NCI-H1417 treated with DMSO at 0.1 percent for 48 hours (cell line): ENCODE measurements around the gene ATF6B.

ENCODE experiments used
- DNase-seq: peaks from one replicate; lab custom pipeline; 2025; lab: John Stamatoyannopoulos, UW

The ATF6B gene

GRCh38 chr6:32131439-32131948 is 3.4 kb upstream of the ATF6B start:
- no peak for DNase-seq

DNA sequence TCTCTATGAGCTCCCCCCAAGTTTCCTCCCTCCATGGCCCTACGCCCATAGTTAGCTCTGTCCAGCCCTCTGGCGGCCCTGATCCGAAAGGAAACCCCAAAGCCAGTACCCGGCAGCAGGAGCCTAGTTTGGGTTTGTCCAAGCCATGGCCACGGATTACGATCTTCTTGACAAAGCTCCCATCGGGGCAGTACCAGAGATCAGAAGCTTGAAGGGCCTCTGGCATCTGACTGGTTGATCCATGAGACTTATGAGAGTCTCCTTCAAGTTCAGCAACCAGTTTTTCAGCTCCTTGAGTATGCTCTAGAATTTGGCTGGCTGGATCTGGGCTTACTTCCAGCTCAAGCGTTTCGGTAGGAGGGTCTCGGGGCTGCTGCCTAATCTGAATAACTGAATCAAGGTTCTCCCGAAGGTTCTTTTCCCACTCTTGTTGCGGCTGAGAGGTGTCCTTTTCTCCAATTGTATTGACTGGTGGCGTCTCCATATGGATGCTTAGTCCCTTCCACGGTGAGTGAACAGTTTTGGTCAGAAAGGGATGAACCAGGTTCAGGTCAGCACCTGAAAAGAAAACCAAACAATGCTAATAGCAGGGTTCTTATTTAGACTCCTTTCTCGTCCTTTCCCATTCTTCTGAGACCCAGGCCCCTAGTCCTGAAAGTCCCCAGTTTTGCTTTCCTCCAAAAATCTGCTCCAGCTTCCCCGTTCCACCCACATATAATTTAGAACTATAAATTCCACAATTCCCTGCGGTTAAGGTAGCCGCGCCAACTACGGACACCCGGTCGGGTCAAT is 1.4 kb upstream of the ATF6B start:
- no peak for DNase-seq

DNA sequence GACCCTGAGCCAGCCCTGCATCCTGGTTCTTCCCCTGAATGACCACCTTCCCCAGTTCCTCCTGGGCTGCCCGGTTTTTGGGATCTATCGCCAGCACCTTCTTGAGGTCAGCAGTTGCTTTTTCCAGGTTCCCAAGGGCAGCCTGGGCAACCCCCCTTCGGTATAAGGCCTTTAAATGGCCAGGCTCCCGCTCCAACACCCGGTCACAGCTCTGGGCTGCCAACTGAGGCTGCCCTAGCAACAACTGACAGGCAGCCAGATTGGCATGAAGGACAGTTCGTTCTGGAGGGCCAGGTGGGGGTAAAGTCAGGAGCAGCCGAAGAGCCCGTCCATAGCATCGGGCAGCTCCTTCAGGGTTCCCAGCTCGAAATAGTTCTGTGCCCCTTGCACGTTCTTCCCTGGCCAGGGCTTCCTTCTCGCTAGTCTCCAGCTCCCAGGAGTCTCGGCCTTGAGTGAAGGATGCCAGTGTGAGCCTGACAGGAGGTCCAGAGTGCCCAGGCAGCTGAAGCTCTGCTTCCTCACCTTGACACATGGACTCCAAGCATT is 778 bp upstream of the ATF6B start:
- DNase-seq: no peak

DNA sequence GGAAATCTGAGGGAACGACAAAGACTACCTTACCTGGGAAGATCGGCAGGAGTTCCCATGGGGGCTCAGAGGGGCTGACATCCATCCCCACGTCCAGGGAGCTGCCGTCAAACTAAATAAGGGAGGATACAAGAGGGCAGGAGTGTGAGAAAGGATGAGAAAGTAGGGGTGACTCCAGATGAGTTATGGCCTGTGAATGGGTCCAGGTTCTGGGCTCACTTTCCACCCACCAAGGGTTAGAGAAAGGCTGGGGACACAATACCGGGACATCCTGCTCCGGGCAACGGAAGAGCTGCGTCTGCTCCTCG is 683 bp downstream of the ATF6B start:
- no peak for DNase-seq

DNA sequence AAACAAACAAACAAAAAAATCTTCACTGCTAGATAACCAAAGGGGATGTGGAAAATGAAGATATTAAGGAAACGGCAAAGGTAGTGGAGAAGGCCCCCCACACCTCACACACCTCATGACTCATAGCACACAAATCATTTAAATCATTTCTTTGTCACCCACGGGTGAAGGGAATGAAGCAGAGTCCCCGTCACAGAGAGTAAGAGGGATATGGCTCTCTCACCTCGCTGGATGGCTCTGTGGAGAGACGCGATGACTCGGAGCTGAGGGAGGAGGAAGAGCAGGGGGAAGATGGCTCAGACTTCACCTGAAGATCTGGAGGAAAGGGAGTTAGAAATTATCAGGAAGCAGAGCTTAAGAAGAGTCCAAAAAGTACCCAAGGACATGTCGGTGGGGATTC is 1.2 kb downstream of the ATF6B start:
- no peak for DNase-seq

- DNase-seq: no peak
Observed at GRCh38 chr6:32123681-32124080, 4.4 kb downstream of the ATF6B start.

GRCh38 chr6:32120573-32121059 is 7.4 kb downstream of the ATF6B start:
- DNase-seq: no peak

GRCh38 chr6:32118782-32119628 is 9.0 kb downstream of the ATF6B start:
- no peak for DNase-seq

- no peak for DNase-seq
Observed at GRCh38 chr6:32117461-32117860, 10.6 kb downstream of the ATF6B start.

GRCh38 chr6:32116674-32117073 is 11.4 kb downstream of the ATF6B start:
- no peak for DNase-seq

DNA sequence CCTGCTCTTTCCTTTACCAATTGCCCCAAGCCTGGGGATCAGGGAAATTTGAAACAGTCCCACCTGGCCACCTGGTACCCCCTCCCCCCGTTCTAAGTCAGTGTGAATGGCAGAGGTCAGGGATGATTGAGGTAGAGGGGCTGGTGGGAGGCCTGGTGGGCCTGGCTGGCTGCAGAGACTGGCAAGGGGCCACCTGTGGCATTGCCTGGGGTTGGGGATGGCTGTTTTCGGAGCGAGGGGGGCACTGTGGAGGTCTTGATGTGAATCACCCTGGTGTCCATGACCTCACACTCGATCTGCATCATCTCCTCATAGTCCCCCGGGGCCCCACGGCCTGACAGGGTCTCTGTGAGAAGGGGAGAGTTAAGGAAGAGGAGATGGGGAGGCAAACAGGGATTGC is 12.4 kb downstream of the ATF6B start:
- DNase-seq: no peak

DNA sequence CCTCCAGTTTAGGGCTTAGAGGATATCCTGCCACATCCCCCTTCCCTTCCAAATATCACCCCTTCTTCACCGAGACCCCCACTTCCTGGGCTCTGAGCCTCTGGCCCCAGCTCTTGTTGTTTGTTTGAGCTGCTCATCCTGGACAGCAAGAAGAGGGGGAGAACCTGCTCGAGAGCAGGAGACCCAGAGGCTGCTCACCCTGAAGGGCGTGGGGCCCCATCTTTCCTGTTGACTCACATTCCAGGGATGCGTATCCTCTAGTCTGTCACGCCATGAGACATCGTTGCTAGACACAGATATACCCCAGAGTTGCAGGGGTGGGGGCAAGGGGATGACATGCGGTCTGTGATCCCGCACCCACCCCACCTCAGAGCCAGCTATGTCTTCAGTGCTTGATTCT is 13.2 kb downstream of the ATF6B start:
- DNase-seq: no peak

- no peak for DNase-seq
Observed at GRCh38 chr6:32113386-32114352, 14.4 kb downstream of the ATF6B start.

GRCh38 chr6:32112431-32112980 is 15.5 kb downstream of the ATF6B start:
- no peak for DNase-seq

GRCh38 chr6:32111424-32112066 is 16.5 kb downstream of the ATF6B start:
- DNase-seq: no peak

GRCh38 chr6:32110632-32111031 is 17.4 kb downstream of the ATF6B start:
- DNase-seq: no peak

DNA sequence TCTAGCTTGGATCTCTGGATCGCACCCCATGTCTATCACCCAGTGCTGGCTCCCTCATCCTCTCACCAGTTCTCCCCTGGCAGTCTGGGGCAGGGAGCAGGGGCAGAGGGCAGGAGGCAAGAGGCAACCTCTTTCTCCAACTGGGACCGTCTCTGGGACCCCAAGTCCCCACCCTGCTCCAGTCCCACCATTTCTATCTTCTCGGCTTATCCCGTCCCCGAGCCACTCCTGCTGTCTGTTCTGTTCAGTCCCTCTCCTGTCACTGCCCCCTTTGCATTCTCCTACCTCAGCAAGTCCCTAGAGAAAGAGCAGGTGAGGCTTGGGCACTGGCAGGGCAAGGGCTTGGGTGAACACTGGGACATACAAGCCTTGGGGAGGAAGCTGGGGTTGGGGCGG is 18.3 kb downstream of the ATF6B start:
- DNase-seq: no peak

DNA sequence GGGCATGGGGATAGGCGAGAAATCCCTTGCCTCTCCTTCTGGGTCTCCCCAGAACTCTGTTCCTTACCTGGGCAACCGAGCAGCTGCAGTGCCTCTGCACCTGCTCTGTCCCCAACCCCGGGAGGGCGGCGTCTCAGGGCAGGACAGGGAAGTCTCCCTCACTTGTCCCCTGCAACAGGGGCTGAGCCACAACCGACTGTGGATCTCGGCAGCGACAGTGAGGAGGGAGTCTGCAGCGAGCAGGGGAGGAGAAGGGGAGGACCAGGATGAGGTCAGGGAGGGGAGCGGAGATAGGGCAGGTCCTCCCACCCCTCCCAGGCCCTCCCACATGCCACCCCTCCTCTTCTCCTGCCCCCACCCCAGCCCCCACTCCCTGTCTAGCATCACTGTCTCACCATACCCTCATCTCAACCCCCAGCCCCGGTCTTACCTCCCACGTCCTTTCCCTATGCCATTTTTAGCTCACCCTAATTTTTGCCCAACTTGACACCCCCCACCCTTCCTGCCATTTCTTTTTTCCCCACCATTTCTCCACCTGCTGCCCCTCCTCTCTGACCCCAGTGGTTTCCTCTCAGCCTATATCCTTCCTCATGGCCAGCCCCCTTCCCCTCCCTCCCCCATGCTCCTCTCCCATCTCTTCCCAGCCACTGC is 18.8 kb downstream of the ATF6B start, which contains the start of gene TNXB:
Gene TNXB (minus strand): TSS at position 225 of the 651 bp plus-strand sequence. CDS start 11,140 bp downstream, outside the sequence.
- DNase-seq: no peak

GRCh38 chr6:32108727-32109113 is 19.3 kb downstream of the ATF6B start:
- no peak for DNase-seq

DNA sequence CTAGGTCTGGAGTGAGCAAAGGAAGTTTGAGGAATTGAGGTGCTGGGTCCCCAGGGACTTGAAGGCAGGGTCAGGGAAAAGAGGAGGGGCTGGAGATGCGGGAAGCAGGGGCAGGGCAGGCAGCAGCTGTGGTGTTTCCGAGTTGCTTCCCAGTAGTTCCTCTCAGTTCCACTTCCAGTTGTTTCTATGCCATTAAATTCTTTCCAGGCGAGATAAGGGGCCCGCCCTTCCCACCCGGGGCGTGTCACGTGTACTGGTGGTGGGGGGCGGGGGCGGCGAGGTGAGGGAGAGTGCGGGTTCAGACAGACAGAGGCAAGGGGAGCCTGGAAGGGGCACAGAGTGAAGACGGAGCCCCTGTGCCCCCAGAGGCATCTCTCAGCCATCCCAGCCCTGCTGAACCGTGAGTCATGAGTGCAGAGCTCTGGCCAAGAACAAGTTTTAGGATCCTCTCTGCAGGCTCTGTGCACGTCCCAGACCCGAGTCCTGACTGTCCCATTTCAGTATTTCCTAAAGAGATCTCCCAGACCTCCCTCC is 19.9 kb downstream of the ATF6B start:
- DNase-seq: no peak
